HG02610 (cell line): ENCODE measurements around the gene NEK9.
"Not testable (repeated sequence)": the region's sequence is repeated elsewhere in the genome, so short reads cannot be mapped to it uniquely, and the experiment has no call there.

Source experiments
- ATAC-seq: cut with Tn5 transposase; IDR thresholded peaks from one replicate; pipeline ENCODE4 v1.9.1; 2021; ENCODE audit warnings: mild to moderate bottlenecking, moderate library complexity; ENCODE audit not compliant: unreplicated experiment

The NEK9 gene

GRCh38 chr14:75068294-75069120 is 58.3 kb downstream of the NEK9 start:
- ATAC-seq, result peak; percentile 8

- ATAC-seq, result not testable (repeated sequence)
These were observed 59.1 kb downstream of the NEK9 start for GRCh38 chr14:75067765-75068164.

- ATAC-seq, result no peak
These were observed 59.6 kb downstream of the NEK9 start for GRCh38 chr14:75067212-75067611.

GRCh38 chr14:75066691-75067090 is 60.2 kb downstream of the NEK9 start:
- ATAC-seq, result no peak

- ATAC-seq, result no peak
These were observed 62.7 kb downstream of the NEK9 start for GRCh38 chr14:75064205-75064567.

- peak; percentile 99 for ATAC-seq
These were observed 63.2 kb downstream of the NEK9 start, which contains the start of gene ACYP1 for GRCh38 chr14:75063491-75064204. TSS of gene ACYP1 (minus strand) at chr14:75064024. CDS start at chr14:75063553, 471 bp downstream.

GRCh38 chr14:75063013-75063412 is 63.8 kb downstream of the NEK9 start:
- no peak for ATAC-seq

- ATAC-seq, result no peak
These were observed 66.4 kb downstream of the NEK9 start for GRCh38 chr14:75060420-75060819.

- no peak for ATAC-seq
These were observed 67.2 kb downstream of the NEK9 start for GRCh38 chr14:75059642-75060041.

- no peak for ATAC-seq
These were observed 72.4 kb downstream of the NEK9 start for GRCh38 chr14:75054421-75054820.

- no peak for ATAC-seq
These were observed 73.2 kb downstream of the NEK9 start for GRCh38 chr14:75053396-75054291.

- no peak for ATAC-seq
These were observed 75.3 kb downstream of the NEK9 start for GRCh38 chr14:75051556-75051899.

GRCh38 chr14:75050852-75051555 is 75.8 kb downstream of the NEK9 start, which contains the start of gene MLH3:
TSS of gene MLH3 (minus strand) at chr14:75051467. CDS start at chr14:75049655, 1,812 bp downstream.
- peak; percentile 68 for ATAC-seq

GRCh38 chr14:75049731-75050201 is 77.1 kb downstream of the NEK9 start:
- no peak for ATAC-seq

- ATAC-seq, result no peak
These were observed 77.7 kb downstream of the NEK9 start for GRCh38 chr14:75049136-75049535.

- no peak for ATAC-seq
These were observed 78.7 kb downstream of the NEK9 start for GRCh38 chr14:75048101-75048500.

- ATAC-seq, result no peak
These were observed 79.3 kb downstream of the NEK9 start for GRCh38 chr14:75047506-75047905.

GRCh38 chr14:75046899-75047298 is 79.9 kb downstream of the NEK9 start:
- ATAC-seq, result no peak

GRCh38 chr14:75046275-75046674 is 80.6 kb downstream of the NEK9 start:
- ATAC-seq, result no peak

GRCh38 chr14:75044752-75045151 is 82.1 kb downstream of the NEK9 start:
- ATAC-seq, result no peak
